Bronchial epithelial cell (primary cell): ENCODE results near the gene EPHA6. TPM values are rescaled to one million over a fixed set of nuclear protein-coding genes. Genes with fewer than 3 reads are reported as not detected.

Experiments used
- DNase-seq: peaks from one replicate; pipeline ENCODE4 v3.0.0-alpha.2; 2010; ENCODE audit warnings: low read depth
- FAIRE-seq: peaks from 2 replicates; lab custom pipeline; 2011; peaks lifted over from hg19 to GRCh38; lab: Jason Lieb, UNC
- H3K27me3 ChIP-seq: 2 replicates; pipeline ENCODE4 v1.5.1; 2011; ENCODE audit warnings: low read length; ENCODE audit not compliant: control insufficient read depth, insufficient read depth
- H3K36me3 ChIP-seq: 2 replicates; pipeline ENCODE4 v1.5.1; 2011; ENCODE audit warnings: low read length; ENCODE audit not compliant: control insufficient read depth, insufficient read depth
- H3K4me3 ChIP-seq: 2 replicates; pipeline ENCODE4 v1.5.1; 2011; ENCODE audit warnings: mild to moderate bottlenecking, low read depth, low read length, control low read depth
- CTCF ChIP-seq: IDR thresholded peaks from 2 replicates; pipeline ENCODE4 v1.5.1; 2011; ENCODE audit warnings: mild to moderate bottlenecking, moderate library complexity, low read length, control low read depth, inconsistent platforms; ENCODE audit not compliant: insufficient read depth, severe bottlenecking
- total RNA-seq: library from RNA; depleted of rRNA; stranded (reverse); fragments of >200 nt; gene quantifications from 2 replicates; pipeline ENCODE4 v1.2.1, GENCODE V29; 2014

The EPHA6 gene
- total RNA-seq, 1 donor from 2014 or later: 0.26 TPM

GRCh38 chr3:97197083-97197482 is 382.7 kb downstream of the EPHA6 start:
- FAIRE-seq: no peak
- DNase-seq: no peak
- Histone ChIP-seq H3K27me3 (no peaks in the 10 kb centered on the region), H3K36me3 (no peaks in the 10 kb centered on the region), H3K4me3 (no peak overlapping the region)
- no peak for TF ChIP-seq CTCF

- FAIRE-seq: no peak
- no peaks in the 10 kb centered on the region for H3K27me3 ChIP-seq
- no peak for DNase-seq
- H3K36me3 ChIP-seq: no peaks in the 10 kb centered on the region
- no peak for TF ChIP-seq CTCF
- no peak overlapping the region for H3K4me3 ChIP-seq
These were observed 383.4 kb downstream of the EPHA6 start for GRCh38 chr3:97197830-97198229.

DNA sequence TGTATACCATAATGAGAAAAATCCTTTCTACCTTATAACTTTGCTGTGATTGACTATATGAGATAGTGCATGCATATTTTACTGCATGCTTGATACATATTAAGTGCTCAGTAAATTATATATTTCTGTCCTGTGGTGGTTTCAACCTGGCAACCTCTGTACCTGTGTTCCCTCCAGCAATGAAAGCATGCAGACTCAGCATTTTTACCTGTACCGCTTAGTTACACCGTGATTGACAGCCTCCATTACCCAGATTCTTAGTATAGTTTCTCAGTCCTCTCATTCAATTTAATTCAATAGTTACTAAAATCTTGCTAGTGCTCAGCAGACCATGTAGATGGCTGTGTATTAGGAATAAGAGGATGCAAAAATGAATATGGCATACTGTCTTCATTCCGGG is 386.0 kb downstream of the EPHA6 start:
- TF ChIP-seq CTCF: no peak
- DNase-seq: no peak
- no peak for FAIRE-seq
- Histone ChIP-seq H3K36me3 (no peaks in the 10 kb centered on the region), H3K4me3 (no peak overlapping the region), H3K27me3 (no peaks in the 10 kb centered on the region)

DNA sequence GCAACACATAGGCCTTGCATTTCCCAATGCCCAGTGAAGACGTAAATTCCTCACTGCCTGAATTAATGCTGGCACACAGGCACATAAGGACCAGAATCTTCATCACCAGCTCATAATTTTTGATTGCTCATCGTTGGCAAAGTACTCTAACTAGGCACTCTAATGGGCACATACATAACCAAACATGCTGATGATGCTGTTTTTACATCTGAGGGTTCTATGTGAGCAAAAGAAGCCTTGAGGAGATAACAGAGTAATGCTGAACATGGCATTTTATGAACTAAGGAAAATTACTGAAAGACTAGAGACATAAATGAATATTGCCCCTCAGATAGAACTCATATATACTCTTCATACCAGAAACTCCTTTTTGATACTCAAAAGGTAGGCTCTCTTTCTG is 387.4 kb downstream of the EPHA6 start:
- H3K36me3 ChIP-seq: no peaks in the 10 kb centered on the region
- no peak overlapping the region for H3K4me3 ChIP-seq
- DNase-seq (no peak), FAIRE-seq (no peak)
- TF ChIP-seq CTCF: no peak
- H3K27me3 ChIP-seq: no peaks in the 10 kb centered on the region

DNA sequence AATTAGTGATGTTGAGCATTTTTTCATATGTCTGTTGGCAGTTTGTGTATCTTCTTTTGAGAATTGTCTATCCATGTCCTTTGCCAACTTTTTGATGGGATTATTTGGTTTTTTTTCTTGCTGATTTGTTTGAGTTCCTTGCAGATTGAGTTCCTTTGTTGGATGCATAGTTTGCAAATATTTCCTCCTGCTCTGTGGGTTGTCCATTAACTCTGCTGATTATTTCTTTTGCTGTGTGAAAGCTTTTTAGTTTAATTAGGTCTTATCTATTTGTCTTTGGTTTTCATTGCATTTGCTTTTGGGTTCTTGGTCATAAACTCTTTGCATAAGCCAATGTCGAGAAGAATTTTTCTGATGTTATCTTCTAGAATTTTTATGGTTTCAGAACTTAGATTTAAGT is 414.6 kb downstream of the EPHA6 start:
- TF ChIP-seq CTCF: no peak
- Histone ChIP-seq H3K4me3 (no peak overlapping the region), H3K27me3 (no peaks in the 10 kb centered on the region), H3K36me3 (no peaks in the 10 kb centered on the region)
- FAIRE-seq: no peak
- no peak for DNase-seq

- FAIRE-seq (no peak), DNase-seq (peak; percentile 72)
- no peak for TF ChIP-seq CTCF
- no peaks in the 10 kb centered on the region for H3K36me3 ChIP-seq
- no peaks in the 10 kb centered on the region for H3K27me3 ChIP-seq
- H3K4me3 ChIP-seq: no peak overlapping the region
These were observed 416.1 kb downstream of the EPHA6 start for GRCh38 chr3:97230486-97230885.
